WTC11 (cell line): ENCODE results near the gene HIVEP2. TPM values are rescaled to one million over a fixed set of nuclear protein-coding genes. Genes with fewer than 3 reads are reported as not detected.

ENCODE experiments used
- ATAC-seq: fragments of 200-7000 bp; cut with Tn5 transposase; 2 replicates; pipeline ENCODE4 v1.10.0; 2021; ENCODE audit warnings: mild to moderate bottlenecking, moderate library complexity
- CTCF ChIA-PET: fragments of 300-600 bp; sonication (Branson Sonifier 250); formaldehyde crosslinking; loops from one replicate; lab custom pipeline; 2021; ENCODE audit warnings: antibody characterized with exemption; lab: Charles Lee
- POLR2A ChIA-PET: fragments of 350-600 bp; sonication (Branson Sonifier 250); formaldehyde crosslinking; loops from one replicate; lab custom pipeline; 2021; ENCODE audit warnings: antibody characterized with exemption; lab: Charles Lee
- DNase-seq: peaks from one replicate; pipeline ENCODE4 v3.0.0; 2021; ENCODE audit warnings: low spot score
- H3K27ac Mint-ChIP-seq: 2 replicates; pipeline ENCODE4 v1.8.0; 2021; ENCODE audit warnings: mixed read lengths
- H3K27me3 Mint-ChIP-seq: 2 replicates; pipeline ENCODE4 v1.8.0; 2021; ENCODE audit warnings: low read depth, mild to moderate bottlenecking, moderate library complexity, mixed read lengths
- H3K36me3 Mint-ChIP-seq: 2 replicates; pipeline ENCODE4 v1.8.0; 2021; ENCODE audit warnings: mixed read lengths
- H3K4me1 Mint-ChIP-seq: 2 replicates; pipeline ENCODE4 v1.8.0; 2022; ENCODE audit warnings: mixed read lengths
- H3K4me3 Mint-ChIP-seq: 2 replicates; pipeline ENCODE4 v1.8.0; 2021; ENCODE audit warnings: mild to moderate bottlenecking, moderate library complexity, mixed read lengths
- H3K9me3 Mint-ChIP-seq: 2 replicates; pipeline ENCODE4 v1.8.0; 2021; ENCODE audit warnings: mixed read lengths
- AFF4 ChIP-seq: sonication (generic); formaldehyde crosslinking; IDR thresholded peaks from 2 replicates; pipeline ENCODE4 v1.8.1; 2023; ENCODE audit warnings: mild to moderate bottlenecking, missing genetic modification reagents, borderline replicate concordance
- ATF2 ChIP-seq: sonication (generic); formaldehyde crosslinking; IDR thresholded peaks from 2 replicates; pipeline ENCODE4 v1.8.1; 2022; ENCODE audit warnings: low read depth, missing genetic modification reagents, borderline replicate concordance
- ATF3 ChIP-seq: sonication (generic); formaldehyde crosslinking; conservative IDR thresholded peaks from 2 replicates; pipeline ENCODE4 v1.8.1; 2022; ENCODE audit warnings: mild to moderate bottlenecking, missing genetic modification reagents
- CDX4 ChIP-seq: fragments of 250-450 bp; sonication (Bioruptor Pico); IDR thresholded peaks from 2 replicates; pipeline ENCODE4 v1.9.0; 2021; ENCODE audit warnings: moderate library complexity, mild to moderate bottlenecking, inconsistent platforms, borderline replicate concordance
- CREM ChIP-seq: sonication (generic); formaldehyde crosslinking; IDR thresholded peaks from 2 replicates; pipeline ENCODE4 v1.8.1; 2022; ENCODE audit warnings: mild to moderate bottlenecking, missing genetic modification reagents, moderate library complexity
- CTCF ChIP-seq: fragments of 200-600 bp; IDR thresholded peaks from 2 replicates; pipeline ENCODE4 v1.8.0; 2022; ENCODE audit warnings: antibody characterized with exemption
- E2F4 ChIP-seq: sonication (generic); formaldehyde crosslinking; IDR thresholded peaks from 2 replicates; pipeline ENCODE4 v1.8.1; 2022; ENCODE audit warnings: low read depth, mild to moderate bottlenecking, moderate library complexity, missing genetic modification reagents, borderline replicate concordance
- ETV6 ChIP-seq: sonication (generic); formaldehyde crosslinking; IDR thresholded peaks from 2 replicates; pipeline ENCODE4 v1.8.1; 2022; ENCODE audit warnings: mild to moderate bottlenecking, missing genetic modification reagents
- GRHL2 ChIP-seq: fragments of 250-450 bp; sonication (Bioruptor Pico); IDR thresholded peaks from 2 replicates; pipeline ENCODE4 v1.8.0; 2022; ENCODE audit warnings: mild to moderate bottlenecking, moderate library complexity; ENCODE audit not compliant: insufficient replicate concordance, severe bottlenecking
- NR1H2 ChIP-seq: sonication (generic); formaldehyde crosslinking; IDR thresholded peaks from 2 replicates; pipeline ENCODE4 v1.9.0; 2021; ENCODE audit warnings: mild to moderate bottlenecking, moderate library complexity, missing genetic modification reagents
- RELA ChIP-seq: sonication (generic); formaldehyde crosslinking; IDR thresholded peaks from 2 replicates; pipeline ENCODE4 v1.8.1; 2022; ENCODE audit warnings: missing genetic modification reagents, mild to moderate bottlenecking, borderline replicate concordance
- SOX15 ChIP-seq: fragments of 250-450 bp; sonication (Bioruptor Pico); IDR thresholded peaks from 2 replicates; pipeline ENCODE4 v1.9.0; 2021; ENCODE audit warnings: mild to moderate bottlenecking
- SP1 ChIP-seq: sonication (generic); formaldehyde crosslinking; conservative IDR thresholded peaks from 2 replicates; pipeline ENCODE4 v1.8.1; 2022; ENCODE audit warnings: missing genetic modification reagents
- USF1 ChIP-seq: sonication (generic); formaldehyde crosslinking; IDR thresholded peaks from 2 replicates; pipeline ENCODE4 v1.8.0; 2022; ENCODE audit warnings: mild to moderate bottlenecking, missing genetic modification reagents
- ZBTB21 ChIP-seq: sonication (generic); formaldehyde crosslinking; IDR thresholded peaks from 2 replicates; pipeline ENCODE4 v1.8.1; 2023; ENCODE audit warnings: mild to moderate bottlenecking, missing genetic modification reagents, borderline replicate concordance
- ZNF219 ChIP-seq: sonication (generic); formaldehyde crosslinking; IDR thresholded peaks from 2 replicates; pipeline ENCODE4 v1.8.0; 2023; ENCODE audit warnings: missing genetic modification reagents, mild to moderate bottlenecking, borderline replicate concordance
- ZNF232 ChIP-seq: sonication (generic); formaldehyde crosslinking; IDR thresholded peaks from 2 replicates; pipeline ENCODE4 v1.8.0; 2022; ENCODE audit warnings: mild to moderate bottlenecking, missing genetic modification reagents
- ZNF416 ChIP-seq: fragments of 250-450 bp; sonication (Bioruptor Pico); IDR thresholded peaks from 2 replicates; pipeline ENCODE4 v1.9.0; 2021; ENCODE audit warnings: mild to moderate bottlenecking, inconsistent platforms
- total RNA-seq: library from RNA; stranded (reverse); gene quantifications from 3 replicates; pipeline ENCODE4 v1.2.3, GENCODE V29; 2021

The HIVEP2 gene
- total RNA-seq, 1 experiment from 2014 or later = 11.5 TPM

GRCh38 chr6:142838821-142839685 lies 105.9 kb downstream of the HIVEP2 start:
- peak overlapping the region; percentile 64 for H3K27ac Mint-ChIP-seq
- H3K9me3 Mint-ChIP-seq = no peaks in the 10 kb centered on the region
- DNase-seq (no peak), ATAC-seq (no peak)
- H3K4me1 Mint-ChIP-seq = peaks cover 43% of the 10 kb centered on the region
- H3K36me3 Mint-ChIP-seq = no peaks in the 10 kb centered on the region
- TF ChIP-seq CREM (CRISPR knock-in tag) (no peak), ATF2 (CRISPR knock-in tag) (no peak), GRHL2 (CRISPR knock-in tag) (no peak), SP1 (CRISPR knock-in tag) (no peak), SOX15 (CRISPR knock-in tag) (no peak), ZNF232 (CRISPR knock-in tag) (no peak), ZNF416 (CRISPR knock-in tag) (no peak), CDX4 (CRISPR knock-in tag) (no peak), ZBTB21 (no peak), CTCF (no peak), USF1 (CRISPR knock-in tag) (no peak), AFF4 (CRISPR knock-in tag) (no peak), ATF3 (CRISPR knock-in tag) (no peak)
- POLR2A ChIA-PET = no interaction called here
- no peak overlapping the region for H3K4me3 Mint-ChIP-seq
- H3K27me3 Mint-ChIP-seq = no peaks in the 10 kb centered on the region
- CTCF ChIA-PET = interaction anchor here (0.7 kb wide), 1 partner anchor 188 kb away, joined by 3 read pairs; no protein-coding TSS in a partner anchor

- peaks cover 14% of the 10 kb centered on the region for H3K4me1 Mint-ChIP-seq
- TF ChIP-seq NR1H2 (CRISPR knock-in tag) (no peak), E2F4 (CRISPR knock-in tag) (no peak), ZNF219 (CRISPR knock-in tag) (no peak), RELA (no peak), ETV6 (CRISPR knock-in tag) (no peak)
- ChIA-PET CTCF (interaction anchor here (1.4 to 1.5 kb wide), 2 partner anchors 13 kb away, joined by 5 to 6 read pairs; no protein-coding TSS in a partner anchor), POLR2A (no interaction called here)
- H3K27ac Mint-ChIP-seq = no peak overlapping the region
- no peaks in the 10 kb centered on the region for H3K27me3 Mint-ChIP-seq
- H3K4me3 Mint-ChIP-seq = no peak overlapping the region
- DNase-seq (no peak), ATAC-seq (no peak)
- H3K36me3 Mint-ChIP-seq = no peaks in the 10 kb centered on the region
- no peaks in the 10 kb centered on the region for H3K9me3 Mint-ChIP-seq
Observed at GRCh38 chr6:142835787-142836535, 109.0 kb downstream of the HIVEP2 start.
